DND-41 (cell line): ENCODE data around the gene GANAB.

Source experiments
- ATAC-seq: fragments of 200-7000 bp; cut with Tn5 transposase; 3 replicates; pipeline ENCODE4 v1.9.1; 2021; ENCODE audit warnings: low read depth; ENCODE audit not compliant: insufficient read depth
- DNase-seq: peaks from one replicate; pipeline ENCODE4 v3.0.0-alpha.2; 2020
- H2AFZ ChIP-seq: 2 replicates; pipeline ENCODE4 v1.6.0; 2012; ENCODE audit warnings: low read depth, low read length
- H3K27ac ChIP-seq: 2 replicates; pipeline ENCODE4 v1.5.1; 2012; ENCODE audit warnings: low read length, inconsistent platforms
- H3K27me3 ChIP-seq: fragments of 200-600 bp; sonication (generic); 2 replicates; pipeline ENCODE4 v1.6.0; 2012; ENCODE audit warnings: low read length, mild to moderate bottlenecking, inconsistent platforms; ENCODE audit not compliant: insufficient read depth, poor library complexity
- H3K36me3 ChIP-seq: 2 replicates; pipeline ENCODE4 v1.5.1; 2012; ENCODE audit warnings: low read length, inconsistent platforms; ENCODE audit not compliant: insufficient read depth
- H3K4me1 ChIP-seq: 2 replicates; pipeline ENCODE4 v1.5.1; 2012; ENCODE audit warnings: mild to moderate bottlenecking, low read length; ENCODE audit not compliant: insufficient read depth
- H3K4me2 ChIP-seq: 2 replicates; pipeline ENCODE4 v1.6.0; 2012; ENCODE audit warnings: mild to moderate bottlenecking, moderate library complexity, low read length, inconsistent platforms; ENCODE audit not compliant: insufficient read depth
- H3K4me3 ChIP-seq, 2 experiments: fragments of 200-600 bp in 1 of 2; shearing (Covaris generic) in 1 of 2; 2 replicates each; pipeline ENCODE4 v1.5.1; 2012 to 2016; ENCODE audit warnings: inconsistent platforms in 2 of 2, low read length in 2 of 2, mild to moderate bottlenecking in 2 of 2, low read depth in 1 of 2, moderate library complexity in 1 of 2
- H3K79me2 ChIP-seq: 2 replicates; pipeline ENCODE4 v1.6.0; 2012; ENCODE audit warnings: low read length, inconsistent platforms; ENCODE audit not compliant: insufficient read depth
- H3K9ac ChIP-seq: 2 replicates; pipeline ENCODE4 v1.6.0; 2012; ENCODE audit warnings: low read depth, mild to moderate bottlenecking, inconsistent platforms, low read length, moderate library complexity
- H3K9me3 ChIP-seq: 2 replicates; pipeline ENCODE4 v1.5.1; 2012; ENCODE audit warnings: low read length, moderate library complexity, mild to moderate bottlenecking, inconsistent platforms; ENCODE audit not compliant: insufficient read depth, severe bottlenecking
- H4K20me1 ChIP-seq: 2 replicates; pipeline ENCODE4 v1.6.0; 2012; ENCODE audit warnings: low read length; ENCODE audit not compliant: insufficient read depth
- EZH2 ChIP-seq: IDR thresholded peaks from 3 replicates; pipeline ENCODE4 v1.6.1; 2012; ENCODE audit warnings: borderline replicate concordance, low read depth, mild to moderate bottlenecking, moderate library complexity, low read length, inconsistent platforms; ENCODE audit not compliant: severe bottlenecking
- TF ChIP-seq, protein P1 (sequence below): IDR thresholded peaks from 2 replicates; pipeline ENCODE4 v1.5.1; 2012; ENCODE audit warnings: borderline replicate concordance, low read length, moderate library complexity, mild to moderate bottlenecking; ENCODE audit not compliant: poor library complexity, severe bottlenecking; ENCODE audit errors: extremely low read depth

Gene GANAB

DNA sequence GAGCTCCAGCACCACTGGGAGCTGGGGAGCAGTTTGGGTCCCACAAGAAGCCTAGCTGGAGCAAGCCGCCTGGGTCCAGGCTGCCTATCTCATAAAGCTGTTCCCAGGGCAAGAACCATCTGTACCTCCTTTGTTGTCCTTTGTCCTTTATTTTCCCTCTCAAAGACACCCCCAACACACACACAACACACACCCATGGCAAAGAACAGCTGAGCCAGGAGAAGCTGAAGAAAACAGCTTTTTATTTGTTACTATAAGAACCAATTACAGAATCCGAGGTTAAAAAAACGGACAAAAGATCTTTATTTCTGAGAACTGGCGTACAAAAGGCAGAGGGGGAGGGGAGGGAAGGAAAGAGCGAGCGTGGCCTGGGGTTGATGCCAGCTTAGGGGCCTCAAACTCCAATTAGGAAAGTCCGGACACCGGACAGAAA, 53.4 kb downstream of the GANAB start:
- Histone ChIP-seq H3K4me2 (peak overlapping the region; percentile 95), H3K4me1 (peaks cover 64% of the 10 kb centered on the region), H4K20me1 (peaks cover 23% of the 10 kb centered on the region), H3K27me3 (no peaks in the 10 kb centered on the region), H3K79me2 (peaks cover 47% of the 10 kb centered on the region), H3K4me3 (peak overlapping the region in 1 of 2 experiments; percentile 84; a peak in 2 of 4 replicates), H3K9me3 (no peaks in the 10 kb centered on the region), H2AFZ (no peak overlapping the region), H3K36me3 (peaks cover 62% of the 10 kb centered on the region), H3K9ac (peak overlapping the region; percentile 66), H3K27ac (peak overlapping the region; percentile 79)
- DNase-seq (no peak), ATAC-seq (no peak)
- no peak for TF ChIP-seq EZH2
- TF ChIP-seq, protein P1, sequence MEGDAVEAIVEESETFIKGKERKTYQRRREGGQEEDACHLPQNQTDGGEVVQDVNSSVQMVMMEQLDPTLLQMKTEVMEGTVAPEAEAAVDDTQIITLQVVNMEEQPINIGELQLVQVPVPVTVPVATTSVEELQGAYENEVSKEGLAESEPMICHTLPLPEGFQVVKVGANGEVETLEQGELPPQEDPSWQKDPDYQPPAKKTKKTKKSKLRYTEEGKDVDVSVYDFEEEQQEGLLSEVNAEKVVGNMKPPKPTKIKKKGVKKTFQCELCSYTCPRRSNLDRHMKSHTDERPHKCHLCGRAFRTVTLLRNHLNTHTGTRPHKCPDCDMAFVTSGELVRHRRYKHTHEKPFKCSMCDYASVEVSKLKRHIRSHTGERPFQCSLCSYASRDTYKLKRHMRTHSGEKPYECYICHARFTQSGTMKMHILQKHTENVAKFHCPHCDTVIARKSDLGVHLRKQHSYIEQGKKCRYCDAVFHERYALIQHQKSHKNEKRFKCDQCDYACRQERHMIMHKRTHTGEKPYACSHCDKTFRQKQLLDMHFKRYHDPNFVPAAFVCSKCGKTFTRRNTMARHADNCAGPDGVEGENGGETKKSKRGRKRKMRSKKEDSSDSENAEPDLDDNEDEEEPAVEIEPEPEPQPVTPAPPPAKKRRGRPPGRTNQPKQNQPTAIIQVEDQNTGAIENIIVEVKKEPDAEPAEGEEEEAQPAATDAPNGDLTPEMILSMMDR: no peak

DNA sequence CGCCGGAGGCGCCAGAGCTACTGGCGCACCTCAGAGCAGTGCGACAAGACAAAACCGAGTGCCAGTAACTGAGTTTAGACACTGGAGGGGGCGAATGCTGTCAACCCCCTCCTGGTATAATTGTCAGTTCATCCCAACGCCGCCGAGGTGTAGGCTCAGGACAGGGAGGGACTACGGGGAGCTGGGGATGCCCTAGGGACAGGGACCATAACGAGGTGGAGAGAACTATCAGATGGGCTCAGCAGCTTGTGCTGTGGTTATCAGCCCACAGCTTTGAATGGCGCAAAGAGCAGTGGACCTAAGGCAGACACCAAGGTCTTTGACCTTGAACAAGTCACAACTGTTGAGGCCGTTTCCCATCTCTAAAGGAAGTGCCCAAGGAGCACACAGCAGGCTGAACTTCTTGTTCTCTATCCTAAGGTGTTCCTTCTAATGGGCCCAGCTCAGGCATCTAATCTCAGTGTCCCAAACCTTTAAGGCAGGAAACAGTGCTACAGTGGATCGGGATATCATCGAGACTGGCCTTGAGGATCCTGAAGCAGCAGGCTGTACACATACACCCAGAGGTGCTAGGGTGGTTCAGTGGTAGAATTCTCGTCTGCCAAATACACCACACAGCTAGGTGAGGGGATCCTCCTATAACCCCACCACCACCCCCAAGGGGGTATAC, 54.1 kb downstream of the GANAB start:
- peaks cover 62% of the 10 kb centered on the region for H3K36me3 ChIP-seq
- no peak for DNase-seq

DNA sequence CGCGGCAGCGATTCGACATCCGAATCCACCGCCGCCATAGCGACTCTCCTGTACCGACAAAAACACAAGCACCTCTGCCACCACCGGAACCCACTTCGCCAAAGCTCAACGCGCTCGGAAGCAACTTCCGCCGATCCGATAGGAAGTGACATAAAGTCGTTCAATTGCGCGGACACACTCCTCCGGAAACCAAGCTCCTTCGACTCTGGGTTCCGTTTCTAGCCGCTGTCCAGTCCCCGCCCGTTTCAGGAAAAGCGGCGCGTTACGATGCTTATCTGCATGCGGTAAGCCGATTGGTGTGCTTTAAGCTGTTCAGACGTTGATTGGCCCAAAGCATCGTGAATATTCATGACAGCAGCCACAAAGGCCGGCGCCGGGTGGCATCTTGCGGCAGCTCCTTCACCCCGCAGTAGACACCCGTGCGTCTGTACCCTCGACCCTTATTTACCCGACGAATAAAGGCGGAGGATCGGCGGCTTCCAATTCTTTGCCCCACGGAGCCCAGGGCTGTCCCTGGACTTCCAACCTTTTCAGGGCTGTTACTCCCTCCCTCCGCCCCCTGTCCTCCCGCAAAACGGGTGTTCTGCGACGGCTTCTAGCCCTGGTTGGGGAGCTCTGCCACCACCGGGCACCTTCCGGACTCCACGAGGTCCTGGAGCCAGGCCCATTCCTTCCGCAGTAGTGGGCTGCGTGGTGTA, 54.8 kb downstream of the GANAB start, which contains the start of gene TUT1:
Gene TUT1 (minus strand): TSS at position 76 of the 698 bp plus-strand sequence. CDS start 38 bp downstream, at position 38.
- Histone ChIP-seq H3K27ac (peak within 1 kb of the TSS; percentile 89), H3K4me1 (peaks cover 58% of the 10 kb centered on the region), H3K27me3 (no peaks in the 10 kb centered on the region), H3K9ac (peak within 1 kb of the TSS; percentile 87), H3K36me3 (peaks cover 60% of the 10 kb centered on the region), H4K20me1 (peaks cover 16% of the 10 kb centered on the region), H3K4me3 (peak within 1 kb of the TSS; percentile 83 to 84), H3K4me2 (peak within 1 kb of the TSS; percentile 95), H3K79me2 (peaks cover 35% of the 10 kb centered on the region), H3K9me3 (no peaks in the 10 kb centered on the region), H2AFZ (peak within 1 kb of the TSS; percentile 89)
- DNase-seq: peak; percentile 98
- peak; percentile 89 for ATAC-seq
- TF ChIP-seq, protein P1: no peak
- TF ChIP-seq EZH2: no peak

More for the DNA sequence above, 54.1 kb downstream of the GANAB start:
- Histone ChIP-seq H3K9ac (peak overlapping the region; percentile 66), H3K4me3 (peak overlapping the region; percentile 19 to 84; a peak in 3 of 4 replicates), H3K9me3 (no peaks in the 10 kb centered on the region), H3K27ac (peak overlapping the region; percentile 79), H3K4me1 (peaks cover 59% of the 10 kb centered on the region), H2AFZ (peak overlapping the region; percentile 80), H4K20me1 (peaks cover 17% of the 10 kb centered on the region), H3K79me2 (peaks cover 39% of the 10 kb centered on the region), H3K27me3 (no peaks in the 10 kb centered on the region), H3K4me2 (peak overlapping the region; percentile 95)
- TF ChIP-seq, protein P1: peak; percentile 18
- TF ChIP-seq EZH2: no peak
- no peak for ATAC-seq
